ENCODE results near the gene CBX1.
"Not testable (repeated sequence)": the region's sequence is repeated elsewhere in the genome, so short reads cannot be mapped to it uniquely, and the experiment has no call there.

DNA sequence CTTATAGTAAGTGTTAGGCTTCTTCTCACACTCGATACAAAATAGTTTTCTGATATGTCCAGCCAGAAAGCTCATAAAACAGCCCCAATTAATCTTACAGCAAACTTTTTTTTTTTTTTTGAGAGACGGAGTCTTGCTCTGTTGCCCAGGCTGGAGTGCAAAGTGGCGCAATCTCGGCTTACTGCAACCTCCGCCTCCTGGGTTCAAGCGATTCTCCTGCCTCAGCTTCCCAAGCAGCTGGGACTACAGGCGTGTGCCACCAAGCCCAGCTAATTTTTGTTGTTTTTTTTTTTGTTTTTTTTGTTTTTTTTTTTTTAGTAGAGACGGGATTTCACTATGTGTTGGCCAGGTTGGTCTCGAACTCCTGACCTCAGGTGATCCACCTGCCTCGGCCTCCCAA, 24.1 kb downstream of the CBX1 start:
- TF ChIP-seq RAD21 (IDR thresholded peaks at IDR 0.05 in 1 of 2, conservative IDR thresholded peaks at IDR 0.05 in 1 of 2; ENCODE audit: low read depth in 2 of 2, low read length in 2 of 2); SUZ12 (IDR thresholded peaks at IDR 0.05; ENCODE audit: low read length); EZH2 (IDR thresholded peaks at IDR 0.05; ENCODE audit: low read depth, low read length, severe bottlenecking); POLR2A (IDR thresholded peaks at IDR 0.05; ENCODE audit: control extremely low read depth in 1 of 2, low read depth in 2 of 2, low read length in 2 of 2); EP300 (IDR thresholded peaks at IDR 0.05; ENCODE audit: borderline replicate concordance in 1 of 2, low read depth in 2 of 2, low read length in 2 of 2); CTCF (IDR thresholded peaks at IDR 0.05; ENCODE audit: control extremely low read depth in 1 of 3, insufficient read depth in 1 of 3, low read depth in 1 of 3, low read length in 3 of 3); CREB1 (IDR thresholded peaks at IDR 0.05); BRCA1 (IDR thresholded peaks at IDR 0.05; ENCODE audit: low read depth, low read length): not testable (repeated sequence)
- TF ChIP-seq, protein P1, sequence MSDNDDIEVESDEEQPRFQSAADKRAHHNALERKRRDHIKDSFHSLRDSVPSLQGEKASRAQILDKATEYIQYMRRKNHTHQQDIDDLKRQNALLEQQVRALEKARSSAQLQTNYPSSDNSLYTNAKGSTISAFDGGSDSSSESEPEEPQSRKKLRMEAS (IDR thresholded peaks at IDR 0.05): not testable (repeated sequence)
